Measurements from ENCODE around the gene MICAL3.
"Not testable (repeated sequence)": the region's sequence is repeated elsewhere in the genome, so short reads cannot be mapped to it uniquely, and the experiment has no call there.

Gene MICAL3

DNA sequence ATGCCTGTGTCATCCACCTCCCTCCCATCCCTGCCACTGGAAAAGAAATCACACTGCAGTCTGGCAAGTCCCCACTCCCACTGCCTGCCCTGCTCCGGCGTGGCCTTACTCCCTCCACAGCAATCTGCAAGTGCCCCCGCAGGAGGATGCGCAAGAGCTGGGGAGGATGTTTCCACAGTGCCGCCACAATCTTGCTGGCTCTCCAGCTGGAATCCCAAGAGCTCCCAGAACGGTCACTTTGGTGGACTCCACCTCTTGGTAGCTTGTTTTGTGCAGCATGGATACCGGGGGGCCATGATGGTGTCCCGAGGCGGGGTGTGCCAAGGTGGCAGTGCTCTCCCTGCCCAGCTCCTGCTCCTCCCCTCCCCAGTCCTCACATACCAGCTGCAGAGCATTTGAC lies 76.3 kb downstream of the MICAL3 start:
- no peak for DNase-seq

DNA sequence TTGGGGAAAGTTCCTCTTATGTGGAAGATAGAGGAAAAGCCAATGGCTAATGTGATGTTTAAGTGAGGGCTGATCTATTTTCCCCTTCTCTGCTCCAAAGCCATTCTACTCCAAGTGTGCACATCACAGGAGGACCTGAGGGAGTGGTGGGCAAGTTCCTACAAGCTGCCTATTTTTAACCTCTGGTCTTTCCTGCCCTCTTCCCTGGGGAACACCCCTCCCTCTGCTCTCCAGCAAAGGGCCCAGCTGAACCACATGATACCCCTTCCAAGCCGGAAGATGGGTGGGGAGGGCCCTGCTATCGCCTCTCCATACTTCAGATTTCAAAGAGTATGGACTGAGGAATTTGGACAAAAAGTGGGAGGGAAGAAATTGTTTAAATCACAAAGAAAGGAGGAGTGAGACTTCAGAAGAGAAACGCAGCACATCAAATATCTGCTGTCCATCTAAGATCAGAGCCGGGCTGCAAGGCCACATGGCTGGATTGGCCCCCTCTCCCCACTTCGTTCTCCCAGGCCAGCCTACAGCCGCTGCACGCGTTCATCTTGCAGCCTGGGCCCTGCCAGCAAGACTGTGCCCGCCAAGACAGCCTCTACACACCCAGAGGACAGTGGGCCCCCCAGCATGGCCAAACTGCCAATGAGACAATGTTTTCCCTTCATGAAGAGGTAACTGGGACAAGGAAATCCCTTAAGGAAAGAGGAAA lies 77.5 kb downstream of the MICAL3 start:
- DNase-seq, result no peak

DNA sequence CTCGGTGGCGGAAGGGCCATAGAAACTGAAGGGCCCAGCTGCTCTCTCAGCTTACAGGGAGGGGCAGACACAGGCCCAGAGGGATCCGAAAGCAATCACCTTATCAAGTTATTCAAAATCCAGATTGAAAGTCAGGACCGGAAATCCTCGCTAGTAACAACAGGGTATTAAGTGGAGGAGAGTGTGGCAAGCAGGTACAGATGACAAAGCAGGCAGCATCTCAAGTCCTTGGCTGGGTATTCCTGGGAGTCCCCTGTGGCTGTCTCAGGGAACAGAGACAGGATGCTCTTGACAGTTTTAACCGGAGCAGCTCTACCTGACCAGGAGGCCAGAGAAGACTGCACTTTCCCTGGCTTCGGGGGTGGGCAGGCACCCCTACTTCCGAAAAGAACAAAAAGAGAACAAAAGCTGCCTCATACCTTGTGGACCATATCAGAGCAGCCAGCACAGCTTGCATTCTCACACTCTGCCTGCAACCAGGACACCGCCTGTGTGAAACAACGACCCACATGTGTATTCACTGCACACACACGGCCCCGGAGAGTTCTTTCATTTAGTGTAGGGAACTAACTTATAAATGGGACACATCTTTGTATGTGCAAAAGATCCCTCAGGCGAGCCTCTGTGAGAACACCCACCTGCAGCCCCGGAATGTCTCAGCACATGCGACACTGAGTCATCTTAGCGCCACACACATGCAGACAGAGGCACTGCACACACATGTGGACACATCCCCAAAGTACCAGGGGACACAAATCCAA lies 78.3 kb downstream of the MICAL3 start:
- no peak for DNase-seq

DNA sequence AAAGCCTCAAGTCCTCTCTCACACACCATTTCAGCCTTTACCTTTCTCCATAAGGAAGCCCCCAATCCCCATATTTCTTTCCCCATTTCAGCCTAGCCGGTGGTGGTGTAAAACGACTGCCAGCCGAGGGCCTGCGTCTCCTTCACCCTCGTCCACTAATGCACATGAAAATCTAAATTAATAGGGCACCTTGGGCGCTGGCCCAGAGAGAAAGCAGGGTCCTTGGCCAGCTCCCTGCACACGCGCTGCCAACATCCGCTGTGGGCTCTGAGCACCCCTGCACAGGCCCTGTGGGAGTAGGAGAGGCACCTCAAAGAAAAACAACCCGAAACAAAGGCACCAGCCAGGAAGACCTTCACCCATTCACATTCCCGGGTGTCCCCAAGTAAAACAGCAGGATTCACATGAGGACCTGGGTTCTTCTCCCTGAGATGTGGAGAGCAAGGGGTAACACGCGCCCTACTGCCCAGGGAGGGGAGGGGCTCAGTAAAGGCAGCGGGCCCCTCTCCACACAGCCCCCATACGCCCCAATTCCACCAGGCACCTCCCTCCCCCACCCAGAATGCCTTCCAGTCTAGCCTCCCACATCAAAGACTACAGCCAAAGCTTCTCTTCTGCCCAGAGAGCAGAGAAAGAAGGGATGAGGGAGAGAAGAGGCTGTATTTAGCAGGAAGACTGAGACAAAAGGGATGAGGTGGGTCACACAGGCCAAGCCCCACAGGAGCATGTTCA lies 79.0 kb downstream of the MICAL3 start:
- DNase-seq, result no peak

DNA sequence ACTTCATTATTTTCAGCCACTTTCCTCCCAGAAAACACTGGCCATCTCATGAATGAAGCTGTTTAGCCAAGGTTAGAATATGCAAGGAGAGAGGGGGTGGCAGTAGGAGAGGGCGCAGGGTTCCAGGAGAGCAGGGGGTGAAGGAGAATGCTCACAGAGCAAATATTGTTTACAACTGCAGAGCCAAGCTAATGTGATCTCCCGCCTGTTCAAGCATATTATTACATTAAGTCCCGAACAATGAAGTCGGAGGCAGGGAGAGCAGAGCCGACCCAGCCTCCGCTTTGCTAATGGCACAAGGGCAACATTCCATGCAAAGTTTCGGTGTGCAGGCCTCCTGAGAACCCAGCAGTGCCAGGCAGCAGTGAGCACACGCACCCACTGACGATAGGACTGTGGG lies 80.1 kb downstream of the MICAL3 start:
- no peak for DNase-seq

DNA sequence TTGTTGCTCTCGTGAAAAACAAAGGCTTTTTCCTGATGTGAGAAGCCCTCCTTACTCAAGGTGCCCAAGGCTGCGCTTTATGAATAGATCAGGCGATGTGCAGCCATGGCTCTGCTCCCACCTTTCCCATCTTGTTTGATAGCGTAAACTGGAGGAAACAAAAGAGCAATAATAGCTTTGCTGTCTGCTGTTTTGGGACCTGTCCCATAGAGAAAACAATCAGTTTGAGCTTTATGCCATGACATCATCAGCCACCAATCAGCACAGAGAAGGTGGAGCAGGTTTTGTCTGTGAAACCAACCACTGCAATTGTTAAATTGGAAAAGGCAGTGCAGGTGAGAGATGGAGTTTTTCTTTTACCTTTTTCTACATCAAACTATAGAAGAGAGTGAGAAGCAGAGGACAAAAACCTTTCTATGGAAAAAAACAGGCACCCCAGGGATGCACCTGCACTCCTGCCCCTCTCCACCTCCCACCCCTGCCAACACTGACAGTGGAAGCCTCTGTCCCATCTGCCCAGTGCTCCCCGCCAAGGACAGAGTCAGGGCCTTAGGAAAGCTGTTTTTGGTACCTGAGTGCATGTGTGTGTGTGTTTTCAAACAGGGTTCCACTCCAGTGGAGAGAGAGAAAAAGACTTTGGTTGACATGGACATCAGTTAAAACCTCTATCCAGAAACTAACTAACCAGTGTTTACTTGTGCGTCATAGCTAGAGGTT lies 80.7 kb downstream of the MICAL3 start:
- DNase-seq, result no peak

DNA sequence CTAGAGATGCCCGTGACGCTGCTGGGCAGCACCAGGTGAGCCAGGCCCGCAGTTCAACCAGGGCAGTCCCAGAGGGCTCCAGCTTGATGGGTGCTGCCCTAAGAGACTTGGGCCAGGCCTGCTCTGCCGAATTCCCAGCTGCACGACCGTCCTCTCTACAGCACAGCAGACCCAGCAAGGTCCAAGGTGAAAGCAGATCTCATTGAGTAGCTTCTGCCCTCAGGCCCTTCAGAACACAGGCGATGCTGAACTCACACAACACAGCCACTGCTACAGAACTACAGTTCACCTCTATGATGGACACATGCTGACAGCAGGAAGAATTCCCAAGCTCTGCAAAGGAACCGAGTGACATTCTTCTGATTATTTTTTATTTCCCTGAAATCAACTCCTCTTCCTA lies 81.6 kb downstream of the MICAL3 start:
- no peak for DNase-seq

DNA sequence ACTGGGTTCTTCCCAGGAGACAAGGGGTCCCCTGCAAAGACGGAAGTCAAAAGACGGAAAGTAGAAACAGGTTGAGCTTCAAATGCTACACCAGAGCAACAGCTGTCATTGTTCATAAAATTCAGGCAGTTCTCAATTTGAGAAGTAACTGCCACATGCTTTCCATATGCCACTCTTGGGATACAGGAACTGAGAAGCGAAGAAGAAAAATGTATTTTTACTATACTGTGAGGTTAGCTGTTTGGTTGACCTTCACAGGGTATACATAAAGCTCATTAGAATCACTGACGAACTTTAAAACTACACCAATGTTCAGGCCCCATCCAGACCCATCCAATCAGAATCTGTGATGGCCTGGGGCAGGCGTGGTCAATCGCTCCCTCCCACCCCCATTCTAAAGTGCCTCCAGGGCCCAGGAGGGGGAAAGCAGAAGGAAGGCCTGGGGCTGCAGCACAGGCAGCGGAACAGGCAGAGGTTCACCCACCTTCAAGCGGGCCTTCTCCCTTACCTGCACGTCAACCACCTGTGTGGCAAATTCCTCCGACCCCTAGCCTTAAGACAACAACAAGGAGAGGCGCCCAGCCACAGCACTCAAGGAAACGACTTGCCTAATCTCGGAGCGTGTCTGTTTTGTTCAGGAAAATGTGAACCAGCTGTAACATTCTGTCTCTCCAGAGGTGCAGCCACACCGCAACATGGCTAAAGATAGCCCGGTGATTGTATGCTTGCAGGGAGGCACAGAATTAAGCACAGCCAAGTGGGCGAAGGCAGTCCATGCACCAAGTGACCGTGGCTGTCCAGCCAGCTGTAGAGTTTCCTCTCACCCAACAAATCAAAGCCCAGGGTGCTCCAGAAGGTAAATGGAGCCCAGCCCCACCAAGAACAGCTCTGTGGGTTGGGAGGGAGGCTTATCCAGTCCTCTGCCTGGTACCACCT lies 82.6 kb downstream of the MICAL3 start:
- no peak for DNase-seq

DNA sequence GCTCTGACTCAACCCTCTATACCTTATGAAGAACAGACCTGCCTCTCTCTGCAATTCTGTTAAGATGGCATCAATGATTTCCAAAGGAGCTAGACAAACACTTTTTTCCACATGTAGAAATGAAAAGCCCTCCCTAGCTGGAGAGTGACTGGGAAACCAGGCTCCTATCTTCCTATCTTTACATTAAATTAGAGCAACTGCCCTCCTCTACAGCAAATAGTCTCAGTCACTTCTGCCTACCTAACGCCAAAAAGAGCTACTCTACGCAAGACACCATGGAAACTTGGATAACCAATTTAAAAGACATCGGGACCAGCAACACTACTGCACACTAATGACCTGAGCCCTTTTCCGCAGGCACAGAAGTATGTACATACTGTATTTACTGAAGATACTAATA lies 84.8 kb downstream of the MICAL3 start:
- no peak for DNase-seq

DNA sequence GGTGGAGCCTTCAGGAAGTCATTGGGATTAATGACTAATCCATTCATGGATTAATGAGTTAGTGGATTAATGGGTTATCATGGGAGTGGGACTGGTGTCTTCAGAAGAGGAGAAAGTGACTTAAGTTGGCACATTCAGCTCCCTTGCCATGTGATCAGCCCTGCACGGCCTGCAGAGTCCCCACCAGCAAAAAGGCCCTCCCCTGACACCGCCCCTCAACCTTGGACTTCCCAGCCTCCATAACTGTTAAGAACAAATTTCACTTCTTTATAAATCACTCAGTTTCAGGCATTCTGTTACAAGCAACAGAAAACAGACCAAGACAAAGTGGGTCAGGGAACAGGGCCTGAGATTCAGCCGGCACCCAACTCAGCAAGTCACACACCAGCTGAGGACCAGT lies 85.3 kb downstream of the MICAL3 start:
- no peak for DNase-seq

DNA sequence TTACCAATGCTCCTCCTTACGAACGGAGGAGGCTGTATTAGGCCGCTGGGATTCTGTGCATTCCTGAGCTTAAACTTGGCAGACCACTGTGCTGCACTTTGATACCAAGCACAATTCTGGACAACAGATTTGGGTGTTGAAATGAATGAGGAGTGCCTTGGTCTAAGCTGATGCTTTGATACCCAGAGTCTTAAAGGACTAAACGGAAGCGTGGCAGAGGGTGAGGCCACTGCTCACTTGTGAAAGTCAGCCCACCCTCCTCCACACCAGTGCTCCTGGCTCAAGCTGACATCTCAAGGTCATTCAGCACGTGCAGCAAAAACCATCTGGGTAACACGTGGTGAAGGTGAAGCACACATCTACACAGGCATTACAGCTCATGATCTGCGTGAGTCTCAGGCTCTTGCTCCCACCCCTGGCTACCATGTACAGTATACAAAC lies 85.9 kb downstream of the MICAL3 start:
- DNase-seq, result no peak

DNA sequence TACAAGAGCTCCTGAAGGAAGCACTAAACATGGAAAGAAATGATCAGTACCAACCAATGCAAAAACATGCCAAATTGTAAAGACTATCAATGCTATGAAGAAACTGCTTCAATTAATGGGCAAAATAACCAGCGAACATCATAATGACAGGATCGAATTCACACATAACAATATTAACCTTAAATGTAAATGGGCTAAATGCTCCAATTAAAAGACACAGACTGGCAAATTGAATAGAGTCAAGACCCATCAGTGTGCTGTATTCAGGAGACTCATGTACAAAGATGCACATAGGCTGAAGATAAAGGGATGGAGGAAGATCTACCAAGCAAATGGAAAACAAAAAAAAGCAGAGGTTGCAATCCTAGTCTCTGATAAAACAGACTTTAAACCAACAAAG lies 91.9 kb downstream of the MICAL3 start:
- DNase-seq, result not testable (repeated sequence)

DNA sequence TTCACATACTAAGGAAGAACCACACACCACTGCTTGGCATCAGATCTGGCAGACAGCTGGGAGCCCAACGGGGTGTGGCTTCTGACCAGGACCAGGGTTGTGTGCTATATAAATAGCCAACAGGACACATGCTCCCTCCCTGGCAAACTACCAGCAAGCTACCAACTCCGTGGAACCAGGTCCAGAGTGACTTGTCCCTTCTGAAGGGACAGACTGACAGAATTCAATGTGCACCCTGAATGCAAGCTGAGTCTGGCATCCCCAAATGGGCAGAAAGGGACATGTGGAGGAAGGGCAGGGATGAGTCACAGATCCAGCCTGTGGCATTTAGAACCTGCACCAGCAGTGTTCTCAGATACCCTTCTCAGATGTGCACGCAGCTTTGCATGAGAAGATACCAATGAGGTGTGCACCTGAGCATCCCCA lies 92.9 kb downstream of the MICAL3 start:
- DNase-seq, result no peak

DNA sequence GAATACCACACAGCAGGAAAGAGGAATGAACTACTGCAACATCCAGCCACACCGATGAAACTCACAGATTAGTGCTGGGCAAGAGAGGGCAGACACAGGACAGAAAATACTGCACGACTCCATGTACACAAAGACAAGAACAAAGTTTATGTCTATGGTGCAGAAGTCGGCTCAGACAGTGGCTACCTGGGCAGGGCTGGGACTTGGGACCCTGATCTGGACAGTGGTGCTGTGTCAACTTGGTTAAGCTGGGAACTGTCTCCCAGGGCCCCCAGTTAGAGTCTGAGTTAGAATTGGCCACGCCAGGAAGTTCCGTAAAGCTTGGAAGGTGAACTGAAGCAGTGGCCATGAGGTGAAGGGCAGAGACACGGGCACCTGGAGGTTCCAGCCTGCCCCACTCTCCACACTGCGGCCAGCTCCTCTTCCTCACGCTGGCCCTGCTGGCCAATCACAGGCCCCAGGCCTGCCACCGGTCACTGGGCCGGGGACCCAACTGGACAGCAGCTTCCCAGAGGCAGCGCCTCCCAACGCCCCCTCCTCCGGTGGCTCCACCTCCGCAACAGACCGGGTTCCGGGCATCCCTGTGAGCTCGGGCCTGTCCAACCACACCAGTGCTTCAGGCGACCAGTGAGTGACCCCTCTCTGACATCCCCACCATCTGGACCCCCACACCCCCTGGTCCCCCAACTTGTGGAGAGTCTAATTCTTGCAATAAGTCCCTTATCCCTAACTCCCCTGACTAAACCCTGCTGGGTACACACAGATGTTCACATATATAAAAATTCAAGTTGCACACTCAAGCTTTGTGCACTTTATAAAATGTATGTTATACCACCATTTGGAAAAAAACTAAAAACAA lies 93.7 kb downstream of the MICAL3 start:
- DNase-seq, result no peak

DNA sequence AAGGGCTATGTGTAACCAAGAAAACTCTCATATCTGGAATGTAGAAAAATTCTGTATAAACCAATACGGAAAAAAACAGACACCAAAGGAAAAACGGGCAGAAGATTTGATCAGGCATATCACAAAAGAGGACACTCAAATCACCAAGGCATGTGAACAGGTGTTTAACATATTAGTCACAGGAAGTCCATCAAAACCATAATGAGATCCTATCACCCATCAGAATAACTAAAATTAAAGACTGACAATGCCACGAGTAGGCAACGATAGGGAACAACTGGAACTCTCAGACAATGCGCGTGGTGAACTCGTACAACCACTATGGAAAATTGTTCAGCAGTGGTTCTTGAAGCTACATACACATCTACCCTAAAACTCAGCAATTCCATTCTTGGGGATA lies 94.5 kb downstream of the MICAL3 start:
- no peak for DNase-seq

DNA sequence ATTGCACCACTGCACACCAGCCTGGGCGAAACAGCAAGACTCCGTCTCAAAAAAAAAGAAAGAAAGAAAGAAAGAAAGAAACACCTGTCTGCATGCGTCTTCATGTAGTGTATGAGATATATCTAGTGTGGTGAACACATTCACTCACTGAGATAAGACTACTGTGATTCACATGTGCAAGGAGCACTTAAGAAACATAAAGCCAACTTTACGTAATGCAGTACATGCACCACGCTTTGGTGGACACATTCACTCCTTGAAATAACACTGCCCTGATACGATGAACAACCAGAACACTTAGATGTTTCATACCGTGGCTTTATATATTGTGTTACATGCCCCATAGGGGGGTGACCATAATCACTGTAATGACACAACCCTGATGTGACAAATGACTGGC lies 96.0 kb downstream of the MICAL3 start:
- DNase-seq, result no peak

DNA sequence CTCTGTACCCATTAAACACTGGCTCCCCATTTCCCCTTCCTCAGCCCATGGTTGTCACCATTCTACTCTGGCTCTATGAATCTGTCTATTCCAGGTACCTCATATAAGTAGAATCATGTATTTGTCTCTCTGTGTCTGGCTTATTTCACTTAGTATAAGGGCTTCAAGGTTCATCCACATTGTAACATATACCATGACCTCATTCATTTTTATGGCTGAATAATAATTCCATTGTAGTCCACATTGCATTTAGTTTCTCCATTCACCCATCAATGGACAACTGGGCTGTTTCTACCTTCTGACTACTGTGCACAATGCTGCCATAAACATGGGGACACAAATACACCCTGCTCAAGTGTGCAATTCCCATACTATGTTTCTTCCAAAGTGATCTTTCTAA lies 97.3 kb downstream of the MICAL3 start:
- DNase-seq, result no peak

DNA sequence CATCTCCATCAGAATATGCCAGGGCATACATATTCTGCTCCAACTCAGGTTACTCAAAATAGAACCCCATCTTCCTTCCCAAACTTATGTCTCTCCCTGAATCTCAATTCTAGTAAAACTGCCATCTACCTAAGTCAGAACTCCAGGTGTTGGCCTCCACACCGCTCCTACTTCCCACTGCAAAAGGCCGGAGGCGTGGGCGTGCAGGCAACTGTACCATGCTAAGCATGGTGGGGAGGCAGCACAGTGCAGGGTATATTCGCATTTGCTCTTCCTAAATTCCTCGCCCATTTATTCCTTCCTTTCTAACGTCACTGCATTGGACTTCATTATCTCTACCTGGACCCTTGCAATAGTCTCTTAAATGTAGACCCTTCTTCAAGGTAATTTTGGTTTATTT lies 97.8 kb downstream of the MICAL3 start:
- no peak for DNase-seq

DNA sequence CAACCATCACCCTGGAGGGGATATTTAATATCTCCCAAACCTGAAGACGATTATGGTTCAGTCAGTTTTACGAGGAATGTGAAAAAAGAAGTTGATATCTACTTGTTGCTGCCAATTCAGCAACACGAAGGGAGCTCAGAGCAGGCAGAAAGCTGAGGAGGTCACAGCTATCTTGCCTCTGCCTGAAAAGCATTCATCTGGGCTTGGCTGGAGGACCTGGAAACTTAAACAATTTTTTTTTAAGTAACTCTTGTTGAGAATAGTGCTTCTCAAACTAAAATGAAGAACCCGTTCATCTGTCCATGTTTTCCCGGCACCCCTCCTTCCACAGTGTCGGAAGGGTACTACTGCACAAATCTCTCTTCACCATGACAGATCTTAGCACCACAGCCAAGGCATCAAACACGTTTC lies 98.9 kb downstream of the MICAL3 start:
- DNase-seq, result no peak

DNA sequence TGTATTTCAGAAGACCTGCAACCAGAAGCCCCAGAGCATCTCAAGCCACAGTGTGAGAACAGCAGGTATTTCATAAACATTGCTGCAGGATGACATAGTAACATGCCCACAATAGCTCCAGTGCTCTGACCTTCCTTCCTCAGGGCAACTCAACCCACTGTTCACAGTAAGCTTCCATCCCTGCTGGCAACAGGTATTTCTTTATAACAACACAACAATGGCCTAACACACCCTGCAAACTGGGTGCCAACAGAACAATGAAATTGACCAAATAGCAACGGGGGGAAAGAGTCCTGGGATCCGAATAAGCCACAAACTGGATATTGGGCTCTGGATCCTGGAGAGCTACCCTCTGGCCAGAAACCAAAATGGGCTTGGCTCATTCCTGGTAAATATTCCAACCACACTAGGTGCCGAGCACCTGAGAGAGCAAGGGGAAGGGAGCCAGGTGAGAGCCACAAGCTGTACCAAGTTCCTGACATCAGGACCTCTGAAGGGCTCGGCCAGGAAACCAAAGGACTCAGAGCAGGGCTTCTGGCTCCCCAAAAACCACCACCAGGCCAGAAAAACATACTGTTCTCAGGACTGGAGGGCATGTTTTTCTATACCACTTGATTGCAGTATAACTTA lies 99.5 kb downstream of the MICAL3 start:
- no peak for DNase-seq

DNA sequence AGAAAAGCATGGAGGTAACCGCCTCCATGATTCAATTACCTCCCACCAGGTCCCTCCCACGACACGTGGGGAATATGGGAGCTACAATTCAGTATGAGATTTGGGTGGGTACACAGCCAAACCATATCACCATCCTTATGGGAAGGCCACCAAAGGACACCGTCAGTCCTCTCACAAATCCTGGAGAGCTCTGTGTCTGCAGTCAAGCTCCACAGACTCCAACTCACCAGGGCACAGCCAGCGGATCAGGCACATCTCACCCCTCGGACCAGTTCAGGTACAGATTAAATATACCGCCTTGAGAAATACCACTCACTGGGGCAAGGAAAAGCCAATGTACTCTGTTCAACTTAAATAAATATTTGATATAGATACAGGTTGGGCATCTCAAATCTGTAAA lies 100.3 kb downstream of the MICAL3 start:
- no peak for DNase-seq

All from suppressor macrophage treated with lipopolysaccharide for 1 hour (primary cell).